ENCODE data around the gene CCDC92B.

The CCDC92B gene

GRCh38 chr17:2718150-2718938 lies 31.1 kb downstream of the CCDC92B start:
- DNase-seq = no peak

DNA sequence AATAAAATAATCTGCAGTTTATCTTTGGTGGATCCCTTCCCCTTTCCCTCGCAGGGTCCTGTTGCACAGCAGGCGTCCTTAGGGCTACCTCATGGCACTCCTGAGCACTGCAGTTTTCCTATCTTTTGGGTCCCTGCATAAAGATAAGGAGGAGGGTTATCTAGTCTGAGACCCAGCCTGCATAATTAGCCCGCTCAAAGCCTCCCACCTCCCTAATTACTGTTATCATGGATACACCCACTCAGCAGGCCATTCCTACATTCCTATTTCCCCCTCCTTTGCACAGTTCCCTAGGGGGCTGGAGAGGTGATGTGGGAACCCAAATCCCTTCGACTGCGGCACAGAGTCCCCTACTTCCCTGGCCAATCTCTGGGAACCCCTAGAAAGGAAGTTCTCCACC lies 32.8 kb downstream of the CCDC92B start:
- DNase-seq = no peak

GRCh38 chr17:2713881-2714280 lies 35.6 kb downstream of the CCDC92B start:
- DNase-seq = no peak

GRCh38 chr17:2712300-2713043 lies 37.0 kb downstream of the CCDC92B start:
- DNase-seq = no peak

- peak; percentile 98 for DNase-seq
Measured at GRCh38 chr17:2711608-2712299, 37.7 kb downstream of the CCDC92B start, which contains the start of gene CLUH. TSS of gene CLUH (minus strand) at chr17:2711764. CDS start at chr17:2711661, 103 bp downstream.

DNA sequence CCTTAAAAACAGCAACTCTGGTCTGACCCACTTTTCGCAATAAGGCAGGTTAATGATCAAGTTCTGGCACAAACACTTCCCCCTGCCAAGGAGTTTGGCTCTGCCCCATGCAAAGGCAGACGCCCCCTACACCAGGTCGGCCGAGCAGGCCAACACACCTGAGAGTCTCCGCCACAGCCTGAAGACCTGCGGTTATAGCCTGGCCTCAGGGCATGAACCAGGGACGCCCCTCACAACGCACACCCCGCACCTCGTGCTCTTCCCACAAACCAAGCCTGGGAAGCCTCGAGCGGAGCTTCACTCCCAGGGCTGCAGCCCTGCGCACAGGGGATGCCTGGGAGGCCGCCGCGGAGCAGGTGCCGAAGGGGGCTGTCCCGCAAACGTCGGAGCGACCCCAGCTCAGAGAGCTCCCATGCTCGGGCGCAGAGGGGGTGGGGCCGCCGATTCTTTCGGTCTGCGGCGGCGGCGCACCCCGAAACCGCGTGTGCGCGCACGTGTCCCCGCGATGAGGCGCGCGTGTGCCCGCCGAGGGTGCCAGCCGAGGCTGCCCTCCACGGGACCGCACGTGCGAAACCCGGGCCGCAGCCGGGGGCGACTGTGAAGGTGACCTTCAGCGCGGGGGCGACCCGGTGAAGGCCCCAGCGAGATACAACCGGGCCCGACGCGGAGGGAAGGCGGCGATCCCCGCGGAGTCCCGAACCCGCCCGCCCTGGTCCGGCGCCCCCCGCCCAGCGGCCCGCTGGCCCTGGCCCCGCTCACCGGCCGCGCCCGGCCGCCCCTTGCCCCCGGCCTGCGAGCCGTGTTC lies 38.4 kb downstream of the CCDC92B start:
- peak; percentile 61 for DNase-seq

GRCh38 chr17:2710071-2710802 lies 39.2 kb downstream of the CCDC92B start:
- DNase-seq = no peak

- DNase-seq = no peak
Measured at GRCh38 chr17:2709183-2709661, 40.2 kb downstream of the CCDC92B start.

DNA sequence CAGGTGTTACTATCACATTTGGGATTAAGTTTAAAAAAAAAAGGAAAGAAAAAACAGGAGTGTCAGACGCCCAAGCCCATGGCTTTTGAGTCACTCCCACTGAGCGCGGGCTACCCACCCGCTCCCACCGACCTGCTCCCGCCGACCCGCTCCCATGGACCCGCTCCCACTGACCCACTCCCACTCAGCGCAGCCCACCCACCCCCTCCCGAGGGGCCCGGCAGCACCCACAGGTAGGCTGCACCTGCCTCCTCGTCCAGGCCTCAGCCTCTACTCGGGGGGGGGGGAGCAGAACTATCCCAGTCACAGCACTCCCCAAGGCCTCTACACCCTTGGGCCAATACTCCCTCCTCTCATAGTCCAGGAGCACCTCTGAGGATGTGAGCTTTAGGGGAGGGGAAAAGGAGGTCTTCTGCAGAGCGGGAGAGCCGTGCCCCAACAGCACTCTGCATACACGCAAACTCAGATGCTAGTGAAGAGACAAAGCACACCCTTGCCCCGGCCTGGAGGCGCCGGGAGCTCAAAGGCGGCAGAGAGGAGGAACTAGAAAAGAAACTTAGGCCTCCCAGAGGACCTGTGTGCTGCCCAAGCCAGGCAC lies 40.8 kb downstream of the CCDC92B start:
- no peak for DNase-seq

GRCh38 chr17:2707721-2708584 lies 41.5 kb downstream of the CCDC92B start:
- peak; percentile 21 for DNase-seq

DNA sequence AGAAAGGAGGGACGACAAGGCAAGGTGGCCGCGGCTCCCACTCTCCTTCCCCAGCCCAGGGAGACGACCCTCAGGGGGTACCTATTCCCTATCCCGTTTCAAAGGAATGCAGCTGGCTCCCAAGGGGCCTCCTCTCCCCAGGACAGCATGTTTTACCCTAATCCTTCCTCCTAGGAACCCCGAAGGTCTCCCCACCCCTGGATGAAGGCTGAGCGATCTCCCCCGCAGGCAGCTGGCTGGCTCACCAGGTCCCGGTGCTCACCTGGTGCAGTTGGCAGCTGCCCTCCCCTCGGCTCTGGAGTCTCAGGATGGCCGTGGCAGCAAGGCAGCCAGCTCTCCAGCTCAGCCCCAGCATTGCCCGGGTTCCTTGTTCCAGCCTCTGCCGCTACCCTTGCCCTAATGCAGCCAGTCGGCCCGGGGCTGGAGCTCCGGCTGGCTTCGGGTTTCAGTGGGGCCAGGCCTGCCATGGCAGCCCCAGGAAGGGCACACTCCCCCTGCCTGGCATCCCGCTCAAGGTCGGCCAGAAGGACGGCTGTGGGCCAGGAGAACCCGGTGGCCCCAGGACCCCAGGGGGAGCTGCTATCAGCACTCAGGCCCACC lies 42.4 kb downstream of the CCDC92B start:
- DNase-seq = peak; percentile 4

DNA sequence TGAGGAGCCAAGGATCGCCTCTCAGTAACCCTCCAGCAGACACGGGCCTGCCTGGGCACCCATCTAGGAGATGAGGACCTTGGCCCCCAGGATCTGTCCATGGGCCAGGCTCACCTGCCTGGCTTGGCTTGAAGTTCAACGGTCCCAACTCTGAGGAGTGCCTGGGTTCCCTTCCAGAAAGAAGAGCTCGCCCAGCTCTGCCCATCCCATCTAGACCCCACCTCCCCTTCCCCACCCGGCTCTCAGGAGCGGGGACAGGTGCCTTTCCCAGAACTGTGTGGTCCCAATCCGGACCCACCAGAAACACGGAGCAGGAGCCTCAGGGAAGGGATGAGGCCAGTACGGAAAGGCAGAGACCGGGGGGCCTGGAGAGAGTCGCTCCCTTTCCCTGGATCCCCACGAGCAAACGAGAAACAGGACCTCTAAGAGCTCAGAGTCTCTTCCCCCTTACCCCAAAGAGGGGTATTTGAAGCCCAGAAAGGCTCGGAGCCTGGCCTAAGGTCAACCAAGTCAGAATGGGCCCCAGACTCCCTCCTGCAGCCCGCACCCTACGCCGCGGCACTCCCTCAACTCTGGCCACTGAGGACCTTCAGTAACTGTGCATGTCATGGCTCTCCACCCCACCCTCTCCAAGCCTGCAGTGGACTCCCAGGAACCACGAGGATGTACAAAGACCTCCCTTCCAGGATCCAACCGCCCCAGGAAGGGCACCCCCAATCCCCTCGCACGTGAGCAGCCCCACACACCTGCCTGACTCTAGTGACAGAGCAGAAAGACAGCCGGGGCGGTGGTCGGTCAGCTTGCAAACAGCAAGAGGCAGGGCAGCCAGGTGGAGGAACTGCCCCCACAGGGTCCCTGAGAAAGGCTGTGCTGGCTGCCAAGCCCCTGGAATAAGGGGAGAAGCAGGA lies 43.3 kb downstream of the CCDC92B start:
- DNase-seq = peak; percentile 5

DNA sequence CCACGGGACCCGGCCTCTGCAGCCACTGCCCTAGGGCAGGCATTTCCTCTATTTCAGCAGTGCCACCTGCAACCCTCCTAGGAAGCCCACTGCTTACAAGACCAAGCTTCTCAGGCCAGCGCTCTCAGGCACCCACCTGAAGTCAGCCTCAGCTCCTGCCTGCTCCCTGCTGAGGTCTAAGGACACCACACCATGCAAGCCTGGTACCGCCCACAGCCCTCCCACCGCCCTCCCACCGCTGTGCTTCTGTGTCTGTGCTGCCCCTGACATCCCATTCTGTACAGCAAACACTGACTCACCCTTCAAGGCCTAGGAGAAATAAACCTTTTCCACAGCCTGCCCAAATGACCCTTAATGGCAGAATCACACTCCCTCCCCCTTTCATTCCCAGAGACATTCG lies 44.2 kb downstream of the CCDC92B start:
- peak; percentile 5 for DNase-seq

DNA sequence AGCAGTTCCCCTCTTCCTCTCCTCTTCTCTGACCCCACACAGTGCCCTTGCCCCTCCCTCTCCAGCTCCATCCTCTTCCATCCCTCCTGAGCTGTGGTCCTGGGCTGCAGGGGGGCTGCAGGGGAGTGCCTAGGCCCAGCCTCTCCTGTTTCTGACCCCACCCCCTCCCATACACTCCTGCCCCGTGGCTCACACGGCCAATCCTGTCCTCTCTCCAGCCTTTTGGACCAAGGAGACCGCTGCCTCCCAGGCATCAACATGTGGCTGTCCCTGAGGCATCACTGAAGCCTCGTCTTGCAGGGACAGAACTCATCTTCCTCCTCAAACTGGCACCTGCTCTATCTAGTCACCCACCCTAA lies 44.6 kb downstream of the CCDC92B start:
- DNase-seq = no peak

- peak; percentile 10 for DNase-seq
Measured at GRCh38 chr17:2704031-2704889, 45.2 kb downstream of the CCDC92B start.

GRCh38 chr17:2703606-2704005 lies 45.8 kb downstream of the CCDC92B start:
- DNase-seq = peak; percentile 8

DNA sequence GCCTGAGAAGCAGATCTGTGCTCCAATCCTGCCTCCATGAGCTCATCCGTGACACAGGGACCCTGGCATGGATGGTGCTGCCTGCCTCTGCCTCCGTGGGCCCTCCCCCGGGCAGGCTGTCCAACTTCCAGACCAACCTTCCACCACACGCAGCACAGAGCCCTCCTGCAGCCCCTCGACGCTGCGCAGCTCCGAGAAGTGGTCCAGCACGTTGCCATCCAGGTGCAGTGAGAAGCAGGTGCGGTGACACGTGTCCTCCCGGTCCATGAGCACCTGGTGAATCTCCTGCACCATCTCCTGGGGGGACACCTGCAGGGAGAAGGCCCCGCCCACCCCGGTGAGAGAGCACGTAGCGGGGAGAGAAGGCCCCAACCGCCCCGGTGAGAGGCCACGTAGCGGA lies 46.3 kb downstream of the CCDC92B start:
- DNase-seq = peak; percentile 9
